HCT116 (cell line): ENCODE results near the gene NLGN4Y. TPM values are rescaled to one million over a fixed set of nuclear protein-coding genes. Genes with fewer than 3 reads are reported as not detected.

Source experiments
- ATAC-seq: fragments of 200-7000 bp; cut with Tn5 transposase; 2 replicates; pipeline ENCODE4 v1.9.1; 2020; ENCODE audit warnings: mild to moderate bottlenecking, moderate library complexity
- BruUV-seq: library from RNA; stranded (reverse); fragments of 400-500 nt; replicated peaks from 2 replicates; lab custom pipeline; 2021; lab: Mats Ljungman, UMichigan
- CTCF ChIA-PET: fragments of 300-600 bp; sonication (Branson Sonifier 250); formaldehyde crosslinking; loops from one replicate; lab custom pipeline; 2021; ENCODE audit warnings: antibody characterized with exemption; lab: Charles Lee
- POLR2A ChIA-PET: fragments of 300-600, 350-600 bp; sonication (Branson Sonifier 250); formaldehyde crosslinking; loops from one replicate; lab custom pipeline; 2021; ENCODE audit warnings: antibody characterized with exemption; lab: Charles Lee
- RAD21 ChIA-PET, 2 experiments: fragments of 300-600 bp; sonication (Branson Sonifier 250); formaldehyde crosslinking; loops; one replicate each; lab custom pipeline; 2023; ENCODE audit warnings: low total read pairs in 2 of 2; ENCODE audit not compliant: uncharacterized antibody in 2 of 2, unreplicated experiment in 2 of 2, low non-redundant PET in 1 of 2; lab: Charles Lee
- DNase-seq: peaks from one replicate; pipeline ENCODE4 v3.0.0-alpha.2; 2010; ENCODE audit warnings: low read depth, low spot score
- H2AFZ ChIP-seq: fragments of 200-600 bp; shearing (Covaris generic), sonication (generic); 2 replicates; pipeline ENCODE4 v1.6.1; 2017; ENCODE audit warnings: low read depth, mixed run types, mixed read lengths, antibody characterized with exemption, low read length; ENCODE audit not compliant: poor library complexity, severe bottlenecking
- H3K27ac ChIP-seq: 2 replicates; pipeline ENCODE4 v1.5.1; 2012; ENCODE audit warnings: low read depth, low read length
- H3K27me3 ChIP-seq: fragments of 200-600 bp; sonication (generic); 2 replicates; pipeline ENCODE4 v1.6.1; 2016; ENCODE audit warnings: mixed run types, low read length, mixed read lengths; ENCODE audit not compliant: insufficient read depth
- H3K36me3 ChIP-seq, 2 experiments: fragments of 200-500 bp in 1 of 2; fragments of 200-600 bp in 1 of 2; sonication (Bioruptor generic) in 1 of 2; sonication (generic) in 1 of 2; 2 replicates each; pipeline versions ENCODE4 v1.5.1 to v1.6.1; 2014 to 2016; ENCODE audit warnings: low read length in 2 of 2, inconsistent platforms in 1 of 2, mixed read lengths in 1 of 2, mixed run types in 1 of 2; ENCODE audit not compliant: insufficient read depth in 2 of 2, control insufficient read depth in 1 of 2
- H3K4me1 ChIP-seq, 2 experiments: fragments of 200-600 bp in 1 of 2; sonication (generic) in 1 of 2; 2 replicates each; pipeline versions ENCODE4 v1.5.1 to v1.6.1; 2012 to 2017; ENCODE audit warnings: low read length in 2 of 2, inconsistent platforms in 1 of 2, mild to moderate bottlenecking in 1 of 2, mixed read lengths in 1 of 2, mixed run types in 1 of 2, moderate library complexity in 1 of 2; ENCODE audit not compliant: insufficient read depth in 2 of 2, control insufficient read depth in 1 of 2
- H3K4me2 ChIP-seq: fragments of 200-600 bp; sonication (generic); 2 replicates; pipeline ENCODE4 v1.6.1; 2017; ENCODE audit warnings: mixed run types, low read length, mixed read lengths
- H3K4me3 ChIP-seq, 2 experiments: fragments of 200-600 bp in 1 of 2; sonication (generic) in 1 of 2; replicated peaks in 1 of 2; 2 replicates each; pipeline ENCODE4 v1.5.1; 2011 to 2016; ENCODE audit warnings: low read length in 2 of 2, control low read depth in 1 of 2, low read depth in 1 of 2, mild to moderate bottlenecking in 1 of 2, mixed read lengths in 1 of 2, mixed run types in 1 of 2
- H3K79me2 ChIP-seq: fragments of 200-600 bp; sonication (generic); 2 replicates; pipeline ENCODE4 v1.6.1; 2017; ENCODE audit warnings: mild to moderate bottlenecking, mixed run types, low read length, moderate library complexity, mixed read lengths; ENCODE audit not compliant: insufficient read depth
- H3K9ac ChIP-seq: fragments of 200-600 bp; sonication (generic); 2 replicates; pipeline ENCODE4 v1.6.1; 2016; ENCODE audit warnings: low read length, mixed read lengths
- H3K9me2 ChIP-seq: fragments of 200-600 bp; sonication (generic), shearing (Covaris generic); 2 replicates; pipeline ENCODE4 v1.6.1; 2017; ENCODE audit warnings: mixed run types, mild to moderate bottlenecking, moderate library complexity; ENCODE audit not compliant: insufficient read depth
- H3K9me3 ChIP-seq, 2 experiments: fragments of 200-500 bp in 1 of 2; fragments of 200-600 bp in 1 of 2; sonication (Bioruptor generic) in 1 of 2; sonication (generic) in 1 of 2; 2 replicates each; pipeline ENCODE4 v1.6.1; 2014 to 2017; ENCODE audit warnings: low read length in 2 of 2, mixed read lengths in 2 of 2, inconsistent platforms in 1 of 2, low read depth in 1 of 2, mild to moderate bottlenecking in 1 of 2, mixed run types in 1 of 2, moderate library complexity in 1 of 2; ENCODE audit not compliant: control insufficient read depth in 1 of 2, insufficient read depth in 1 of 2
- H4K20me1 ChIP-seq: fragments of 200-600 bp; sonication (generic), shearing (Covaris generic); 2 replicates; pipeline ENCODE4 v1.6.1; 2017; ENCODE audit warnings: mixed run types, mild to moderate bottlenecking, moderate library complexity; ENCODE audit not compliant: insufficient read depth
- ATF3 ChIP-seq: IDR thresholded peaks from 2 replicates; pipeline ENCODE4 v1.6.1; 2012
- CBX3 ChIP-seq: IDR thresholded peaks from 2 replicates; pipeline ENCODE4 v1.6.1; 2012; ENCODE audit warnings: low read depth
- EZH2phosphoT487 ChIP-seq: fragments of 200-600 bp; IDR thresholded peaks from 2 replicates; pipeline ENCODE4 v1.6.1; 2018; ENCODE audit warnings: antibody characterized with exemption, borderline replicate concordance
- POLR2A ChIP-seq: IDR thresholded peaks from 2 replicates; pipeline ENCODE4 v1.7.0; 2011; ENCODE audit warnings: borderline replicate concordance; ENCODE audit not compliant: insufficient read depth, insufficient read length; ENCODE audit errors: extremely low read depth
- SP1 ChIP-seq: IDR thresholded peaks from 2 replicates; pipeline ENCODE4 v1.6.1; 2012; ENCODE audit warnings: low read depth
- intact Hi-C: fragments of 100-400 bp; cut with micrococcal nuclease; formaldehyde crosslinking; loops from 2 replicates; pipeline ENCODE4 v1.10.0; 2022
- total RNA-seq: library from RNA; stranded (reverse); gene quantifications from one replicate; pipeline ENCODE4 v1.2.1, GENCODE V29; 2021; ENCODE audit not compliant: unreplicated experiment
- TF ChIP-seq, protein P1 (sequence below), 3 experiments: fragments of 200-600 bp in 1 of 3; sonication (generic) in 1 of 3; IDR thresholded peaks in 2 of 3; conservative IDR thresholded peaks in 1 of 3; 2 replicates each; pipeline ENCODE4 v1.5.1; 2012 to 2017; ENCODE audit warnings: low read depth in 2 of 3, low read length in 2 of 3, antibody characterized with exemption in 1 of 3, borderline replicate concordance in 1 of 3, control low read depth in 1 of 3, mild to moderate bottlenecking in 1 of 3, mixed read lengths in 1 of 3, mixed run types in 1 of 3, moderate library complexity in 1 of 3; ENCODE audit not compliant: insufficient read depth in 1 of 3
- TF ChIP-seq, protein P2 (sequence below): IDR thresholded peaks from 2 replicates; pipeline ENCODE4 v1.6.1; 2012; ENCODE audit warnings: low read depth

NLGN4Y gene
- total RNA-seq, 1 experiment from 2014 or later = 0.22 TPM

DNA sequence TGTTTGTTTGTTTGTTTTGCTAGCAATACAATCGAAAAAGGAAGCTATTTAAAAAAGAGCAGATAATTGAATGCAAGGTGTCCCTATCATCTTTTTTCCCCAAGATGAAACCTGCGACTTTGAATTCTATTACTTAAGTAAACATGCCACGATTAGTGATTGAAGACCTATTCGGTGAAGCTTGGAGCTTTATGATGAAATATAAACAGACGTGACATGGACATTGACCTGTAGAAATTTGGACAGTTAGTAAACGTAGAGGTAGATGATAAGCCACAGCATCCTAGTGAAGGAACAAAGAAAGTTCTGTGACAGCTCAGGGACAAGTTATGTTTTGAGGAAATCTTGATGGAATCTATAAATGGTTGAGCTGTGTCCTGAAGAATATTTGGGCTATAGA, 103.9 kb downstream of the NLGN4Y start:
- Histone ChIP-seq H3K36me3 (no peaks in the 10 kb centered on the region), H3K79me2 (no peaks in the 10 kb centered on the region), H3K27me3 (no peaks in the 10 kb centered on the region), H3K27ac (no peak overlapping the region), H3K9ac (no peak overlapping the region), H4K20me1 (no peaks in the 10 kb centered on the region), H3K9me3 (no peaks in the 10 kb centered on the region), H3K4me3 (no peak overlapping the region), H3K9me2 (no peaks in the 10 kb centered on the region), H2AFZ (no peak overlapping the region), H3K4me2 (no peak overlapping the region), H3K4me1 (no peaks in the 10 kb centered on the region)
- no peak for ATAC-seq
- no TSS peak for BruUV-seq
- ChIA-PET RAD21 (no interaction called here), CTCF (no interaction called here), POLR2A (no interaction called here)
- intact Hi-C loops = no loop called here
- TF ChIP-seq EZH2phosphoT487 (no peak), SP1 (no peak), CBX3 (no peak), POLR2A (no peak), ATF3 (no peak)
- TF ChIP-seq, protein P1, sequence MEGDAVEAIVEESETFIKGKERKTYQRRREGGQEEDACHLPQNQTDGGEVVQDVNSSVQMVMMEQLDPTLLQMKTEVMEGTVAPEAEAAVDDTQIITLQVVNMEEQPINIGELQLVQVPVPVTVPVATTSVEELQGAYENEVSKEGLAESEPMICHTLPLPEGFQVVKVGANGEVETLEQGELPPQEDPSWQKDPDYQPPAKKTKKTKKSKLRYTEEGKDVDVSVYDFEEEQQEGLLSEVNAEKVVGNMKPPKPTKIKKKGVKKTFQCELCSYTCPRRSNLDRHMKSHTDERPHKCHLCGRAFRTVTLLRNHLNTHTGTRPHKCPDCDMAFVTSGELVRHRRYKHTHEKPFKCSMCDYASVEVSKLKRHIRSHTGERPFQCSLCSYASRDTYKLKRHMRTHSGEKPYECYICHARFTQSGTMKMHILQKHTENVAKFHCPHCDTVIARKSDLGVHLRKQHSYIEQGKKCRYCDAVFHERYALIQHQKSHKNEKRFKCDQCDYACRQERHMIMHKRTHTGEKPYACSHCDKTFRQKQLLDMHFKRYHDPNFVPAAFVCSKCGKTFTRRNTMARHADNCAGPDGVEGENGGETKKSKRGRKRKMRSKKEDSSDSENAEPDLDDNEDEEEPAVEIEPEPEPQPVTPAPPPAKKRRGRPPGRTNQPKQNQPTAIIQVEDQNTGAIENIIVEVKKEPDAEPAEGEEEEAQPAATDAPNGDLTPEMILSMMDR (IDR thresholded peaks at IDR 0.05 in 2 of 3, conservative IDR thresholded peaks at IDR 0.05 in 1 of 3; ENCODE audit: borderline replicate concordance in 1 of 3, insufficient read depth in 1 of 3, low read depth in 2 of 3, low read length in 2 of 3) = no peak
- TF ChIP-seq, protein P2, sequence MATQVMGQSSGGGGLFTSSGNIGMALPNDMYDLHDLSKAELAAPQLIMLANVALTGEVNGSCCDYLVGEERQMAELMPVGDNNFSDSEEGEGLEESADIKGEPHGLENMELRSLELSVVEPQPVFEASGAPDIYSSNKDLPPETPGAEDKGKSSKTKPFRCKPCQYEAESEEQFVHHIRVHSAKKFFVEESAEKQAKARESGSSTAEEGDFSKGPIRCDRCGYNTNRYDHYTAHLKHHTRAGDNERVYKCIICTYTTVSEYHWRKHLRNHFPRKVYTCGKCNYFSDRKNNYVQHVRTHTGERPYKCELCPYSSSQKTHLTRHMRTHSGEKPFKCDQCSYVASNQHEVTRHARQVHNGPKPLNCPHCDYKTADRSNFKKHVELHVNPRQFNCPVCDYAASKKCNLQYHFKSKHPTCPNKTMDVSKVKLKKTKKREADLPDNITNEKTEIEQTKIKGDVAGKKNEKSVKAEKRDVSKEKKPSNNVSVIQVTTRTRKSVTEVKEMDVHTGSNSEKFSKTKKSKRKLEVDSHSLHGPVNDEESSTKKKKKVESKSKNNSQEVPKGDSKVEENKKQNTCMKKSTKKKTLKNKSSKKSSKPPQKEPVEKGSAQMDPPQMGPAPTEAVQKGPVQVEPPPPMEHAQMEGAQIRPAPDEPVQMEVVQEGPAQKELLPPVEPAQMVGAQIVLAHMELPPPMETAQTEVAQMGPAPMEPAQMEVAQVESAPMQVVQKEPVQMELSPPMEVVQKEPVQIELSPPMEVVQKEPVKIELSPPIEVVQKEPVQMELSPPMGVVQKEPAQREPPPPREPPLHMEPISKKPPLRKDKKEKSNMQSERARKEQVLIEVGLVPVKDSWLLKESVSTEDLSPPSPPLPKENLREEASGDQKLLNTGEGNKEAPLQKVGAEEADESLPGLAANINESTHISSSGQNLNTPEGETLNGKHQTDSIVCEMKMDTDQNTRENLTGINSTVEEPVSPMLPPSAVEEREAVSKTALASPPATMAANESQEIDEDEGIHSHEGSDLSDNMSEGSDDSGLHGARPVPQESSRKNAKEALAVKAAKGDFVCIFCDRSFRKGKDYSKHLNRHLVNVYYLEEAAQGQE = no peak
- DNase-seq = no peak
